Thyroid gland (tissue), 4 donors: ENCODE measurements around the gene ALPK3. TPM values are rescaled to one million over a fixed set of nuclear protein-coding genes. Genes with fewer than 3 reads are reported as not detected.

Experiments used
- DNase-seq, 2 donors: peaks; one replicate each; pipeline ENCODE4 v3.0.0-alpha.2; 2019
- H3K27ac ChIP-seq, 3 donors: fragments of 200-600 bp; sonication (generic); 1 replicate in 2 of 3; 2 replicates in 1 of 3; pipeline ENCODE4 v1.5.1; 2016 to 2019; ENCODE audit warnings: mild to moderate bottlenecking in 1 of 3, moderate library complexity in 1 of 3
- H3K27me3 ChIP-seq: fragments of 200-600 bp; sonication (generic); one replicate; pipeline ENCODE4 v1.5.1; 2019
- H3K36me3 ChIP-seq, 2 donors: fragments of 200-600 bp; sonication (generic); one replicate each; pipeline ENCODE4 v1.5.1; 2016 to 2019
- H3K4me1 ChIP-seq, 2 donors: fragments of 200-600 bp; sonication (generic); one replicate each; pipeline ENCODE4 v1.5.1; 2017 to 2019
- H3K4me3 ChIP-seq, 3 donors: fragments of 200-600 bp; sonication (generic); replicated peaks in 1 of 3; 1 replicate in 2 of 3; 2 replicates in 1 of 3; pipeline ENCODE4 v1.5.1; 2016; ENCODE audit warnings: mild to moderate bottlenecking in 1 of 3
- H3K9me3 ChIP-seq: fragments of 200-600 bp; sonication (generic); one replicate; pipeline ENCODE4 v1.5.1; 2017
- POLR2A ChIP-seq, 2 donors: fragments of 450-650 bp; IDR thresholded peaks; one replicate each; pipeline ENCODE4 v1.6.1; 2017; ENCODE audit warnings: antibody characterized with exemption in 2 of 2, mild to moderate bottlenecking in 2 of 2, moderate library complexity in 1 of 2
- WGBS, 2 donors: methylation state at CpG; one replicate each; pipeline ENCODE4 v1.1.5; 2017; 5-methylcytosine and 5-hydroxymethylcytosine counted together
- intact Hi-C: fragments of 100-400 bp; cut with DNase I; formaldehyde crosslinking; loops from one replicate; pipeline ENCODE4 v1.15.1; 2023
- total RNA-seq, 4 donors: library from RNA; depleted of rRNA; stranded (reverse); fragments of >200 nt; gene quantifications; one replicate each; pipeline ENCODE4 v1.2.3, GENCODE V29; 2016
- TF ChIP-seq, protein P1 (sequence below), 6 experiments: fragments of 200-600 bp in 3 of 6; fragments of 450-650 bp in 3 of 6; sonication (generic) in 3 of 6; IDR thresholded peaks; one replicate each; pipeline ENCODE4 v1.5.1; 2016 to 2019; ENCODE audit warnings: antibody characterized with exemption in 6 of 6, mild to moderate bottlenecking in 2 of 6, inconsistent platforms in 1 of 6, moderate library complexity in 1 of 6

The ALPK3 gene
- total RNA-seq, 4 donors from 2014 or later: 5.8 to 10.4 (median 7.4) TPM

GRCh38 chr15:84893607-84894006, 76.5 kb downstream of the ALPK3 start:
- Histone ChIP-seq H3K4me3 (no peak overlapping the region), H3K4me1 (no peaks in the 10 kb centered on the region), H3K9me3 (no peaks in the 10 kb centered on the region), H3K27me3 (no peaks in the 10 kb centered on the region), H3K27ac (no peak overlapping the region), H3K36me3 (no peaks in the 10 kb centered on the region)
- WGBS, 2 donors: 83 to 85% methylated on average over 10 of the region's 10 CpGs
- intact Hi-C loops: no loop called here
- no peak for DNase-seq
- no peak for TF ChIP-seq POLR2A (IDR thresholded peaks at IDR 0.05)
- TF ChIP-seq, protein P1, sequence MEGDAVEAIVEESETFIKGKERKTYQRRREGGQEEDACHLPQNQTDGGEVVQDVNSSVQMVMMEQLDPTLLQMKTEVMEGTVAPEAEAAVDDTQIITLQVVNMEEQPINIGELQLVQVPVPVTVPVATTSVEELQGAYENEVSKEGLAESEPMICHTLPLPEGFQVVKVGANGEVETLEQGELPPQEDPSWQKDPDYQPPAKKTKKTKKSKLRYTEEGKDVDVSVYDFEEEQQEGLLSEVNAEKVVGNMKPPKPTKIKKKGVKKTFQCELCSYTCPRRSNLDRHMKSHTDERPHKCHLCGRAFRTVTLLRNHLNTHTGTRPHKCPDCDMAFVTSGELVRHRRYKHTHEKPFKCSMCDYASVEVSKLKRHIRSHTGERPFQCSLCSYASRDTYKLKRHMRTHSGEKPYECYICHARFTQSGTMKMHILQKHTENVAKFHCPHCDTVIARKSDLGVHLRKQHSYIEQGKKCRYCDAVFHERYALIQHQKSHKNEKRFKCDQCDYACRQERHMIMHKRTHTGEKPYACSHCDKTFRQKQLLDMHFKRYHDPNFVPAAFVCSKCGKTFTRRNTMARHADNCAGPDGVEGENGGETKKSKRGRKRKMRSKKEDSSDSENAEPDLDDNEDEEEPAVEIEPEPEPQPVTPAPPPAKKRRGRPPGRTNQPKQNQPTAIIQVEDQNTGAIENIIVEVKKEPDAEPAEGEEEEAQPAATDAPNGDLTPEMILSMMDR (IDR thresholded peaks at IDR 0.05): no peak

DNA sequence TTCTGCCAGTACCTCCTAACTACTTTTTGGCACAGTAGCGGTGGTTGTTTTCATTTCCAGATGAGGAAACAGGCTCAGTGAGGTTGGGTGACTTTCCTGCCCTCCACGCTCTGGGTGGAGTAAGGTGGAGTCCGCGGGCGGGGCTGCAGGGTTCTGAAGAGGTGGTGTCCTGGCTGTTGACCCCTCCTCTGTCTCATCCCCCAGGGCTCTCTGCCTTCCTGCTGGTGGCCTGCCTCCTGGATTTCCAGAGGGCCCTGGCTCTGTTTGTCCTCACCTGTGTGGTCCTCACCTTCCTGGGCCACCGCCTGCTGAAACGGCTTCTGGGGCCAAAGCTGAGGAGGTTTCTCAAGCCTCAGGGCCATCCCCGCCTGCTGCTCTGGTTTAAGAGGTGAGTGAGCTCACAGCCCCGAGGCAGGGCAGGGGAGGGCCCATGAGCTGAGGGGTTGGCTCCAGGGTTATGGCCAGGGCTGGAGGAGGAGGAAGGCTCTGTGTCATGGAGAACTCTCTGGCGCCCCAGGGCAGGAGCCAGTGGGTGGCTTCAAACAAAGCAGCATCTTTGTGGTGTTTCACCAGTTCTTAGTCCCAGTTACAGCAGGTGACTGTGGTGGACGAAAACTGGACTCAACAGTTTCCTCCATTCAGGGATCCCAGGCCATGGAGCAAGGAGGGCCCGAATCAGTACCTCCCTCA, 77.7 kb downstream of the ALPK3 start:
- Histone ChIP-seq H3K27ac (no peak overlapping the region), H3K36me3 (no peaks in the 10 kb centered on the region), H3K27me3 (no peaks in the 10 kb centered on the region), H3K9me3 (no peaks in the 10 kb centered on the region), H3K4me1 (no peaks in the 10 kb centered on the region), H3K4me3 (no peak overlapping the region)
- TF ChIP-seq, protein P1 (IDR thresholded peaks at IDR 0.05): no peak
- TF ChIP-seq POLR2A (IDR thresholded peaks at IDR 0.05): no peak
- no peak for DNase-seq
- WGBS, 2 donors: 81 to 82% methylated on average over 6 to 10 of the region's 12 CpGs
- intact Hi-C loops: no loop called here

GRCh38 chr15:84898761-84899160, 81.6 kb downstream of the ALPK3 start:
- WGBS, 2 donors: 51 to 65% methylated on average over 4 of the region's 4 CpGs
- intact Hi-C loops: no loop called here
- Histone ChIP-seq H3K36me3 (no peaks in the 10 kb centered on the region), H3K27ac (no peak overlapping the region), H3K4me3 (no peak overlapping the region), H3K9me3 (no peaks in the 10 kb centered on the region), H3K27me3 (no peaks in the 10 kb centered on the region), H3K4me1 (no peaks in the 10 kb centered on the region)
- no peak for DNase-seq
- TF ChIP-seq POLR2A (IDR thresholded peaks at IDR 0.05): no peak
- TF ChIP-seq, protein P1 (IDR thresholded peaks at IDR 0.05): no peak

GRCh38 chr15:84899750-84900149, 82.6 kb downstream of the ALPK3 start:
- Histone ChIP-seq H3K36me3 (no peaks in the 10 kb centered on the region), H3K27me3 (no peaks in the 10 kb centered on the region), H3K4me1 (peaks cover 0 to 6% of the 10 kb centered on the region in 2 donors), H3K4me3 (no peak overlapping the region), H3K27ac (no peak overlapping the region), H3K9me3 (no peaks in the 10 kb centered on the region)
- 92 to 93% methylated on average over 7 of the region's 7 CpGs for WGBS, 2 donors
- TF ChIP-seq POLR2A (IDR thresholded peaks at IDR 0.05): no peak
- TF ChIP-seq, protein P1 (IDR thresholded peaks at IDR 0.05): no peak
- no peak for DNase-seq
- intact Hi-C loops: no loop called here

DNA sequence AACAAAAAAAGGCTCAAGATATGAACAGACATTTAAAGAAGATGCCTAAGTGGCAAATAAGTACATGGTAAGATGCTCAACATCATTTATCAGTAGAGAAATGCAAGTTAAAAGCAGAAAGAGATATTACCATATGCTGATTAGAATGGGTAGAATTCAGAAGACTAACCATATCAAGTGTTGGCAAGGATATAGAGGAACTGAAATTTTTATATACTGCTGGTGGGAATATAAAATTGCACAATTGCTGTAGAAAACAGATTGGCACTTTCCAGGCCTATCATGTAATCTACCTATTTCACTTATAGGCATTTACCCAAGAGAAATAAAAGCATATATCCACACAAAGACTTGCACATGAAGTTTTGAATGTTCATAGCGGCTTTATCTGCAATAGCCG, 84.4 kb downstream of the ALPK3 start:
- Histone ChIP-seq H3K27me3 (no peaks in the 10 kb centered on the region), H3K4me3 (no peak overlapping the region), H3K27ac (no peak overlapping the region), H3K36me3 (no peaks in the 10 kb centered on the region), H3K9me3 (no peaks in the 10 kb centered on the region), H3K4me1 (peaks cover 0 to 13% of the 10 kb centered on the region in 2 donors)
- DNase-seq: no peak
- intact Hi-C loops: no loop called here
- 97 to 99% methylated on average over 2 of the region's 2 CpGs for WGBS, 2 donors
- TF ChIP-seq, protein P1 (IDR thresholded peaks at IDR 0.05): no peak
- no peak for TF ChIP-seq POLR2A (IDR thresholded peaks at IDR 0.05)
